ENCODE measurements around the gene TUBGCP6. TPM values are rescaled to one million over a fixed set of nuclear protein-coding genes. Genes with fewer than 3 reads are reported as not detected.

TUBGCP6 gene
- total RNA-seq, 1 donor from 2014 or later, result 23.5 TPM

DNA sequence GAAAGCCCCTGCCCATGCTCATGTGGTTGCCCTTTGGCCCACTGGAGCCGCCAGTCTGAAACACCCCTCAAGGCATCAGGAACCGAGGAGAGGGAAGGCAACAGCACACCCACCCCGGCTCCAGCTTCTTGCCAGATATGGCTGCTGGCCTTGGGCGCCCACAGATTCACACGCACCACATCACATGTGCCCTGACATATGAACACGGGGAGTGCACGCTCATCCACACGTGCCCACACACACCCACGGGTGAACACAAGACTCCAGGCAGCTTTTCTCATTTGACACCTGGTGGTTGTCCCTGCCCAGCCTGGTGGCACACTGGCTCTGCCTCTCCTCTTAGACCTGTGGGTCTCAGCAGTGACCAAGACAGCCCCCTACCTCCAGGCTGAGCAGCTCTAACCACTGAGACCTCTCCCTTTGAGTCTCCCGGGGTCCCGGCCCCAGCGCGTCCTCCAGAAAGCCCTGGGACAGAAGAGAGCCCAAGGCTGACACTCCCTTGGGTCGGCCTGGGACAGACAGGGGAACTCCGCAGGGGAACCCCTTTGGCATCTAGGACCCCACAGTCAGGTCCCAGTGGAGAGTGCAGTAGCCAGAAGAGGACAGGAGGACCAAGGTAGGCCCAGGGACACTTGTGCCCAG lies 19.4 kb upstream of the TUBGCP6 start:
- no peak for DNase-seq

DNA sequence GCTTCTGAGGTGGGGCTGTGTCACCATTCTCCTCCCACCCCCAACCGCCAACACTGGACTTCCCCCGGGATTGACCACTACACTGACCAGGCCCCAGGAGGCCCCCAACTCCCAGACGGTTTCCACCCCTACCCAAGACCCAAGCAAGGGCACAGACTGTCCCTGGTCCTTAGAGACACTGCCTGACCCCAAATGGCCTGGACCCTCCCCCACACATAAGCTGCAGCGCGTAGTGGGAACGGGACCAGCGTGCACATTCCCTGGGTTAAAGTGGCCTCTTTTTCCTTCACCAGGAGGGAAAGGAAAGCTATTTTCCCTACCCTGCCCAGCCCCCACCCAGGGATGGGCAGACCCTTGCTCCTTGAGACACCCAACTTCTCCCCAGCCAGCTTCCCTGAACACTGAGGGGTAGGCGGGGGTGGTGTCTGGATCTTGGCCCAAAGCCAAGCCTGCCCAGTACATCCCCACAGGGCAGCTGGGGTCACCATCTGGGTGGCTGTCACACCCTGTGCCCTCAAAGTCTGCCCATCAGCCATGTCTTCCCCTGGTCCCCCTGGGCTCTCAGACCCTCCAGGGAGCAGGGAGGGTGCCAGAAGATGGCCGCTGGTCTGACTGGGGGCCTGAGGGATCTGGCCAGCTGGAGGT lies 18.3 kb upstream of the TUBGCP6 start:
- no peak for DNase-seq

DNA sequence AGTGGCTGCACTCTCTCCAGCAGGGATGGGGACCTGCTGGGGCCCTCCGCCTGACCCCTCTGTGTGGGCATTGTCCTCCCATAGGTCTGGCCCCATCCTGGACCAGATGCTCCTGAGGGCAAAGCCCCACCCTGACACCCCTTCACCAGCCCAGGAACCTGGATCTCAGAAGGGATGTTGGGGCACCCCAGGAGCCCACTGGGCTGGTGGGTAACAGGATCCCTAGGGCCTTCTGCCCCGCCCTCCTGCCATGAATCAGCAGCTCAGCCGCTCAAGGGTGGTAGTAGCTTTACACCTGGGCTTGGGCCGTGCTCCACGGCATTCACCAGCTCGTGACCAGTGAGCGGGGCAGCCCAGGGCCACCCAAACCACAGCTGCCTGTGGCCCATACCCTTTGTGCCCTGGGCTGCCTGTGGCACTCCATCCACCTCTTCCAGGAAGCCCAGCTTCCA lies 17.7 kb upstream of the TUBGCP6 start:
- no peak for DNase-seq

- DNase-seq, result no peak
Observed at GRCh38 chr22:50261615-50262459, 17.0 kb upstream of the TUBGCP6 start, which contains the start of gene MAPK12. Gene MAPK12, minus strand, starts transcription at chr22:50261683. Its CDS starts 174 bp downstream, at chr22:50261509.

- DNase-seq, result no peak
Observed at GRCh38 chr22:50260801-50261614, 16.2 kb upstream of the TUBGCP6 start.

GRCh38 chr22:50260434-50260800 lies 15.6 kb upstream of the TUBGCP6 start:
- no peak for DNase-seq

DNA sequence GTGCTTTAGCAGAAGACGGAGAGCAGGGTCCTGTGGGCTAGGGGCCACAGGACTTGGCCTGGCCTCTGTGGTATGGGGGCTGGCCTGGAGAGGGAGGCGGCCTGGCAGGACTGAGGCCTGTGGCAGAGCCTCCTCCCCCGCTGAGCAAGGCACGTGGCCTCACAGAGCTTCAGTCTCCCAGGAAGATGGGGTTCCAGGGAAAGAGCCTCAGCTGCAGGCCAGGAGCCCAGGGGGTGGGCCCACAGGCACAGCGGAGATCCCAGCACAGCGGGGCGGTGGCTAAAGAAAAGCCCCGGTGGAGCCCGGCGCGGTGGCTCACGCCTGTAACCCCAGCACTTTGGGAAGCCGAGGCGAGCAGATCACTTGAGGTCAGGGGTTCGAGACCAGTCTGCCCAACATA lies 14.5 kb upstream of the TUBGCP6 start:
- no peak for DNase-seq

- no peak for DNase-seq
Observed at GRCh38 chr22:50258361-50259292, 13.8 kb upstream of the TUBGCP6 start.

- no peak for DNase-seq
Observed at GRCh38 chr22:50257451-50258360, 12.9 kb upstream of the TUBGCP6 start.

DNA sequence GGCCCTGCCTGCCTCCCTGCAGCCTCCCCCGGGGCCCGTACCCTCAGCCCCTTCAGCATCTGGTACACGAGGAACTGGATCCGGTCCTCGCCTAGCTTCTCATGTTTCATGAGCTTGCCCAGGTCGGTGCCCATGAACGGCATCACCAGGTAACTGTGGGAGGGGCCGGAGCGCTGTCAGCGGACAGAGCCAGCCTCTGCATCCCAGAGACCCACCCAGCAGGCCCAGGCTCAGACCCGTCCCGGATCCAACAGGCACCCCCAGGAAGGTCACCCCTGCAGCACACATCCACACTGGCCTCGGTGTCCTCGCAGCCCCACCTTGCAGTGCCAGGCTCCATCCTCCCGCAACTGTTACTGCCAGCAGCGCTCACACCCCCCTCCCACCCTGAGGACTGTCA lies 12.2 kb upstream of the TUBGCP6 start:
- DNase-seq, result no peak

- DNase-seq, result no peak
Observed at GRCh38 chr22:50256258-50256862, 11.5 kb upstream of the TUBGCP6 start.

DNA sequence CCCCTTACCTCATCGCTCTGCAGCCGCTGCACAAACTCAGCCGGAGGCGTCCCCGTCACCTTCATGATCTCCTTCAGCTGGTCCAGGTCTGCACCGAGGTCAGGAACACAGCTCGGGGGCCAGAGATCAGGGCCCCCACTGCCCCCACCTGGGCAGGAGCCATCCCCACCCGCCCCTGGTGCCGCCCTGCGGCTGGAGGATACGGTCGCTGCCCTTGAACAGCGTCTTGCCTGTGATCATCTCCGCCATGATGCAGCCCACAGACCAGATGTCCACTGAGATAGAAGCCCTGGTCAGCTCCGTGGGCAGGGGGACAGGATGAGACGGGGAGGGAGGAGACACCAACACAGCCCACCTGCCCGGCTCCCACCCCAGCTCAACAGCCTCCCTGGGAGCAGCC lies 10.8 kb upstream of the TUBGCP6 start:
- no peak for DNase-seq

DNA sequence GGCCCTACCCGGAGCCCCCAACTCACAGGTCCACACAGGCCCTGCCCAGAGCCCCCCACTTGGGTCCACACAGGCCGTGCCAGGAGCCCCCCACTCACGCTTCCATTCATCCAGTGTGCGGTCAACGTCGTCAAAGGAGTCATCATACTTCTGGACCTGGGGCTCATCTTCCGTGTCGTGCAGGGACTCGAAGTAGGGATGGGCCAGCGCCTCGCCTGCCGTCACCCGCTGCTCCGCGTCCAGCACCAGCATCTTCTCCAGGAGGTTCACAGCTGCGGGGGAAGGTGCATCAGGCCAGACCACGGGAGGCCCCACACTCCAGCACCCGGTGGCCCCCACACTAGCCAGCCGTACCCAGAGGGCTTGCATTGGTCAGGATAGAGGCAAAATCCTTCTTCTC lies 10.3 kb upstream of the TUBGCP6 start:
- DNase-seq, result no peak

DNA sequence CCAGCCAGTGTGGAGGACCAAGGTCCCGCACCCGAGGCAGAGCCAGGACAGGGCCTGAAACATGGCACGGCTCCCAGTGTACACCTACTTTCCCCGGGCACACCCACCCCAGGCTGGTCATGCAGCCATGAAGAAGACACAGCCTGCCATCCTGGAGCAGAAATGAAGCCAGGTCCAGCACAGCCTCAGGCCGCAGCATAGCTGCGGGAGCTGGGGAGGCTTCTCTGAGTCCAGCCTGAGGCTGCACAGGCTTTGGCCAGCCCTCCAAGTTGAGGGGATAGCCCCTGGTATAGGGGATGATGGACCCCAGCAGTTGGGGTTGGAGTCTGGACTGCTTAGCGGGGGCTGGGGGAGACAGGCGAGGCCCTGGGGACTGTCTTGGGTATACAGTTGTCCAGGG lies 9.1 kb upstream of the TUBGCP6 start:
- DNase-seq, result no peak

- DNase-seq, result no peak
Observed at GRCh38 chr22:50253046-50253915, 8.5 kb upstream of the TUBGCP6 start.

DNA sequence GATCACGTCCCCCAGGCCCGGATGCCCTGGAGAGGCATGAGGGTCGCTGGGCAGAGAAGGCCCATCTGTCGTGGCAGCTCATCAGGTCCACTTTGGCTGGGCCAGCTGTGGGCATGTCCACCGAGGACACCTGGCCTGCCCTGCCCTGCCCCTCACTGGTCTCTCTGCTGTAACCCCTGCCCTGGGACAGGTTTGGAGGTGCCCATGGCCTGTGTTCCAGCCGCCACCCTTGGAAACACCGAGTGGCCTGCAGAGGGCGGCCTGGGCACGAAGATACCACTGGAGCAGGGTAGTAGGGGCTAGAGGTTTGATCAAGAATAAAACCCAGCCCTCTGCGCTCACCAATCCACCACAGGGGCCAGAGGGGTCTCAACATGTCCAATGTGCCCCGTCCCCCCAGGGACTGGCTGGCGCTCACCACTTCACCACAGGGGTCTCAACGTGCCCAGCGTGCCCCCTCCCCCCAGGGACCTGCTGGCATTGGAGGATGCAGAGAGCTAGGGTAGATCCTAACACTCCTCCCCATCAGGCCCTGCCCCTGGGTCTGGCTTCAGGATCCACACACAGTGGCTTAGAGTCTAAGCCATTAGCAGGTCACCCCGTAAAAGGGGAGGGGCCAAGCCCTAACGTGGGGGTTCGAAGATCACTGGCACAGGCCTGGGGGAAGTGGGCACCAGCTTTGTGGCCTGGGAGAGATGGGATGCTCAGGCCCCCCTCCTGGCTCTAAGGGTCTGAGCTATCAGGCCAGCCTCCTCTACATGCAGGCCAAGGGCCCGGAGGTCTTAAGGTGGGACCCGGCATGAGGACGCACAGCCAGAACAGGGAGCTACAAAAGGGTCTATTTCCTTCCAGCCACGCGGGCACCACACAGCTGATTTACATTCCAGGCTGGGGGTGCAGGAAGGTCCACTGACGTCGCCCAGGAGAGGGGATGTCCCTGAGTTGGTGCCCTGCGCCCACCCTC lies 7.5 kb upstream of the TUBGCP6 start:
- DNase-seq, result no peak

- DNase-seq, result no peak
Observed at GRCh38 chr22:50251477-50252081, 6.8 kb upstream of the TUBGCP6 start.

Measured in skin of body (tissue), 2 donors.